GM18508 (cell line): ENCODE measurements around the gene TMEM141.
"Not testable (repeated sequence)": the region's sequence is repeated elsewhere in the genome, so short reads cannot be mapped to it uniquely, and the experiment has no call there.

Experiments
- ATAC-seq: cut with Tn5 transposase; IDR thresholded peaks from one replicate; pipeline ENCODE4 v1.9.1; 2021; ENCODE audit warnings: moderate number of reproducible peaks; ENCODE audit not compliant: insufficient read depth, unreplicated experiment

Gene TMEM141

GRCh38 chr9:136754626-136755301 lies 36.4 kb upstream of the TMEM141 start:
- no peak for ATAC-seq

- ATAC-seq = not testable (repeated sequence)
These were observed 35.6 kb upstream of the TMEM141 start for GRCh38 chr9:136755302-136756133.

GRCh38 chr9:136756134-136756438 lies 35.1 kb upstream of the TMEM141 start:
- no peak for ATAC-seq

GRCh38 chr9:136756836-136757235 lies 34.3 kb upstream of the TMEM141 start:
- ATAC-seq = no peak

GRCh38 chr9:136757328-136757727 lies 33.8 kb upstream of the TMEM141 start:
- ATAC-seq = no peak

- no peak for ATAC-seq
These were observed 33.4 kb upstream of the TMEM141 start for GRCh38 chr9:136757751-136758140.

GRCh38 chr9:136759001-136759400 lies 32.1 kb upstream of the TMEM141 start:
- ATAC-seq = no peak

GRCh38 chr9:136759436-136760325 lies 31.5 kb upstream of the TMEM141 start:
- ATAC-seq = no peak

GRCh38 chr9:136760424-136760823 lies 30.7 kb upstream of the TMEM141 start:
- no peak for ATAC-seq

- not testable (repeated sequence) for ATAC-seq
These were observed 30.2 kb upstream of the TMEM141 start for GRCh38 chr9:136760834-136761544.

GRCh38 chr9:136761545-136761981 lies 29.6 kb upstream of the TMEM141 start:
- no peak for ATAC-seq

- ATAC-seq = no peak
These were observed 28.9 kb upstream of the TMEM141 start for GRCh38 chr9:136762221-136762691.

GRCh38 chr9:136762915-136763648 lies 28.1 kb upstream of the TMEM141 start:
- no peak for ATAC-seq

- no peak for ATAC-seq
These were observed 27.5 kb upstream of the TMEM141 start for GRCh38 chr9:136763649-136764035.

- no peak for ATAC-seq
These were observed 26.7 kb upstream of the TMEM141 start, which contains the start of gene LCN15 for GRCh38 chr9:136764301-136764891. LCN15 (minus strand) TSS chr9:136764518; CDS start chr9:136764488, 30 bp downstream.

GRCh38 chr9:136765041-136765440 lies 26.1 kb upstream of the TMEM141 start:
- no peak for ATAC-seq

- not testable (repeated sequence) for ATAC-seq
These were observed 25.3 kb upstream of the TMEM141 start for GRCh38 chr9:136765745-136766409.

GRCh38 chr9:136766410-136767120 lies 24.6 kb upstream of the TMEM141 start:
- ATAC-seq = not testable (repeated sequence)
